HG03457 (cell line): ENCODE data around the gene SEPHS1.
"Not testable (repeated sequence)": the region's sequence is repeated elsewhere in the genome, so short reads cannot be mapped to it uniquely, and the experiment has no call there.

ENCODE experiments used
- ATAC-seq: cut with Tn5 transposase; IDR thresholded peaks from one replicate; pipeline ENCODE4 v1.9.1; 2021; ENCODE audit warnings: moderate number of reproducible peaks; ENCODE audit not compliant: unreplicated experiment

SEPHS1 gene

DNA sequence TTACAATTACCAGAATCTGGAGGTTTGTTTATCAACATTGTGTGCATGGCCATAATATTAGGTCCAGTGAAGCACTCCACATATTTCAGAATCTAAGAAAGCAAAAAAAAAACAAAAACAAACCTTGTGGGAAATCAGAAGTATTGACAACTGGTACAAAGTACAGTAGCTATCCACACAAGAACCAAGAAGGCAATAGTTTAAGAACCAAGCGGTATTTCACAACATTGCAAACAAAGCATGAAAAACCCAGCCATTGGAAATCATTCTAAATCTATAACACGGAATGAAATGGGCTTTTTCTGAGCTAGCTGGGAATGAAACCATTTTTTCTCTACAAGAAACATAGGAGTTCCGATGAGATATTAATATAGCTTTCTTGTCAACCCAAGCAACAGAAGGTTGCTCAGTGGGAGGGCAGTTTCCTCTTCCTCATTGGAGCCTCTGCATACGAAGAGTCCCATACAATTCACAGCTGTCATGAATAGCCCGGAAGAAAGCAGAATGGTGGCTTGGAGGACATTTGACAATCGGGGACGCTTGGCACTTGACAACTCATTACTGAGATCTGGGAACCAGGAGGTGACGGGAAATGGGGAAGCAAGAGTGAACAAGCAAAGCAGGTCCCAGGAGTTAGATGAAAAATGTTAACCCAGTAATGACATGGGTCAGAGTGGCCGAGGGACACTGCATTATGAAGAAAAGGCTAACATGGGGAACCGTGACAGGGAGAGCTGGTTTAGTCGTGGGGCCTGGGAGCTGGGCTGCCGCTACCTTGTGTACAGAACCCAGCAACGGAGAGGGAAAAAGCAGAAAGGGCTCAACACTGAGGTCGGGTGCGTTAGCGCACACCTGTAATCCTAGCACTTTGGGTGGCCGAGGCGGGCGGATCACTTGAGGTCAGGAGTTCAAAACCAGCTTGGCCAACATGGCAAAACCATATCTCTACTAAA, 56.0 kb downstream of the SEPHS1 start:
- ATAC-seq, result no peak

DNA sequence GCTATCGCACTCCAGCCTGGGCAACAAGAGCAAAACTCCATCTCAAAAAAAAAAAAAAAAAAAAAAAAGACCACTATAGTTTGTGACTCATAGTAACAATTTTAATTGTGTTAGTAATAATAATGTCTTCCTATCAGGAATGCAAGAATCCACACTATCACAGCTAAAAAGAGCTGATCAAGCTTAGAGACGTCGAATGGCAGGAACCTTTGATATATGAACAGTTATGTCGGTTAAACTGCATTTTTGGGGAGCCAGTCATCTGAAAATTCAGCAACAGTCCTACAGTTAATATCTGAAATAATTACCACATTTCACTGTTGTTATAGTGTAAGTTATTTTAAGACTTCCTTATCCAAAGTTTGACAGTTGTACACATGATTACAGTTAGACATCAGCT, 57.0 kb downstream of the SEPHS1 start:
- no peak for ATAC-seq

- no peak for ATAC-seq
These were observed 64.0 kb downstream of the SEPHS1 start for GRCh38 chr10:13284050-13284449.

DNA sequence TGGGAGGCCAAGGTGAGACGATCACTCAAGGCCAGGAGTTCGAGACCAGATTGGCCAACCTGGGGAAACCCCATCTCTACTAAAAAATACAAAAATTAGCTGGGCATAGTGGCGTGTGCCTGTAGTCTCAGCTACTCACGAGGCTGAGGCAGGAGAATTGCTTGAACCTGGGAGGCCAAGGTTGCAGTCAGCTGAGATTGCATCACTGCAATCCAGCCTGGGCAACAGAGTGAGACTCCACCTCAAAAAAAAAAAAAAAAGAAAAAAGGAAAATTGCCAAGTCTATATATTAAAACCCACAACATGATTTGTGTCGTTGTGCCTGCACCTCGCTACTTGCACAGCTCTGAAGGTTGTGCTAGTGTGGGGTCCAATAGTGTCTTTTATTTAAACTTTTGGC, 65.7 kb downstream of the SEPHS1 start:
- ATAC-seq, result not testable (repeated sequence)

GRCh38 chr10:13276749-13277365, 71.2 kb downstream of the SEPHS1 start:
- no peak for ATAC-seq

- ATAC-seq, result not testable (repeated sequence)
These were observed 71.9 kb downstream of the SEPHS1 start for GRCh38 chr10:13276146-13276545.

DNA sequence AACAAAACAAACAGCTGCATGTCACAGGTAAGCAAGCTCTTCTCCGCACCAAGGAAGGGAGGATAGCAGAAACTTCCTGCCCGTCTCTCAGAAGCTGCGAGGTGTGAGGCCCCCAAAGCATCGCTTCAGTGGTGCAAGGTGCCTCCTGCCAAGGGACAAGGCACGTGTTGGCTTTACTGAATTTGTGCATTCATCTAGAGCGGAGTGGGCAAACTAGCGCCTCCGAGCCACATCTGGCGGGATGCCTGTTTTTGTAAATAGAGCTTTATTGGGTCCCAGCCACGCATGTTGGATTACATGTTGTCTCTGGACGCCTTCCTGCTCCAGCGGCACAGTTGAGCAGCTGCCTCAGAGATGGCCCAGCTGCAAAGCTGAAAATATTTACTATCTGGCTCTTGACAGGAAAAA, 75.9 kb downstream of the SEPHS1 start:
- ATAC-seq, result no peak

- no peak for ATAC-seq
These were observed 76.4 kb downstream of the SEPHS1 start for GRCh38 chr10:13271552-13272163.

DNA sequence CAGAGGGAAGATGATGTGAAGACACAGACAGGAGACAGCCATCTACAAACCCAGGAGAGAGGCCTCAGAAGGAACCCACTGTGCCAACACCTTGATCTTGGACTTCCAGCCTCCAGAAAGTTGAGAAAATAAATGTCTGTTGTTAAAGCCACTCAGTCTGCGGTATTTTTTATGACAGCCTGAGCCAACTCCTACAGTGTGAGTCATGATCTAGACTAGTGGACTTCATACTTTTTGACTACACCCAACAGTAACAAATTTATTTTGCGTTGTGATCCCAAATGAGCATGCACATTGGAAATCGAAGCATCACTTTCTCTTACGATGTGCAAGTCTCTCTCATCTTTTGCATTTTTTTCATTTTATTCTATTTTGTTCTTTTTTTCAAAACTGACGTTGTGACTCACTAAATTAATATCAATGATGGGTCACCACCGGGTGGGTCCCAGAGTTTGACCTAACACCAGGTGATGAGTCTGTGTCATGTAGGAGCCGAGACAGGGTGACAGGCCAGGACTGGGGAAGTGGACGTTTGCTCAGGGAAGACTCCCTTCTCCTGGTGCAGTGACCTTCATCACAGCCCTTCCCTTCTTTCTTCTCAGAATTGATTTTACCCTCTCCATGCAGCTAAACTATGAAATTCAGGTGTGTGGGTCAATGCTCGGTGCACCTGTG, 77.1 kb downstream of the SEPHS1 start:
- no peak for ATAC-seq

- ATAC-seq, result no peak
These were observed 79.3 kb downstream of the SEPHS1 start for GRCh38 chr10:13268841-13269240.

- no peak for ATAC-seq
These were observed 79.8 kb downstream of the SEPHS1 start for GRCh38 chr10:13268310-13268709.
